Brain microvascular endothelial cell (primary cell): Measurements from ENCODE around the gene WNT6.
A peak's percentile ranks its signal among the peaks of the same experiment; 100 is the strongest.

Source experiments
- DNase-seq: peaks from one replicate; pipeline ENCODE4 v3.0.0-alpha.2; 2020
- H3K27ac ChIP-seq: fragments of 250-450 bp; sonication (Bioruptor Pico); 2 replicates; pipeline ENCODE4 v1.5.1; 2020; ENCODE audit warnings: mild to moderate bottlenecking, moderate library complexity
- H3K27me3 ChIP-seq: fragments of 250-450 bp; sonication (Bioruptor Pico); replicated peaks from 2 replicates; pipeline ENCODE4 v1.5.1; 2020; ENCODE audit warnings: mild to moderate bottlenecking
- H3K36me3 ChIP-seq: fragments of 250-450 bp; sonication (Bioruptor Pico); replicated peaks from 2 replicates; pipeline ENCODE4 v1.5.1; 2020; ENCODE audit warnings: mild to moderate bottlenecking
- H3K4me3 ChIP-seq: 2 replicates; pipeline ENCODE4 v1.5.1; 2011; ENCODE audit warnings: low read depth, mild to moderate bottlenecking, control low read depth, low read length, moderate library complexity
- in situ Hi-C: cut with HindIII; loops from 2 replicates; pipeline ENCODE4 v1.10.0; 2017; ENCODE audit warnings: low sequenced_read_pairs, low pct_ligation_motif_present
- TF ChIP-seq, protein P1 (sequence below): IDR thresholded peaks from 2 replicates; pipeline ENCODE4 v1.5.1; 2011; ENCODE audit warnings: low read depth, mild to moderate bottlenecking, moderate library complexity, low read length, control low read depth, inconsistent platforms; ENCODE audit errors: missing control alignments

WNT6 gene

DNA sequence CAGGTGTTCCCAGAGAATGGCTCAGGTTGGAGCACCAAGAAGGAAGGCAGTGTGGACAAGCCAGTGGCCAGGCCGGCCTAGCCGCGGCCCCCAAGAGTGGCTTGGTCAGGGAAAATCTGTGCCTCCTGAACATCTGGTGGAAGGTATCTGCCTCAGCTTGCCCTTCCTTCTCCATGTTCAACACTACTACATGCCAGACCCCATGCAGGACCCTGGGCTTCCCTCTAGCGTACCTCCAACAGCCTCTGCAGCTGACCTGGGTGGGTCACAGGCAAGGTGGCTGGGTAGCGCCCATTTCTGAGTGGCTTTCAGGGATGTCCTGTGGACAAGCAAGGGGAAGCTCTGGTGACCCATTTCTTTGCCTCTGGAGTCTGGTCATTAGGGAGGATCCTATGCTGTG is 28.7 kb downstream of the WNT6 start:
- Histone ChIP-seq H3K4me3 (no peak overlapping the region), H3K27ac (no peak overlapping the region), H3K36me3 (no peaks in the 10 kb centered on the region), H3K27me3 (peaks cover 63% of the 10 kb centered on the region)
- TF ChIP-seq, protein P1, sequence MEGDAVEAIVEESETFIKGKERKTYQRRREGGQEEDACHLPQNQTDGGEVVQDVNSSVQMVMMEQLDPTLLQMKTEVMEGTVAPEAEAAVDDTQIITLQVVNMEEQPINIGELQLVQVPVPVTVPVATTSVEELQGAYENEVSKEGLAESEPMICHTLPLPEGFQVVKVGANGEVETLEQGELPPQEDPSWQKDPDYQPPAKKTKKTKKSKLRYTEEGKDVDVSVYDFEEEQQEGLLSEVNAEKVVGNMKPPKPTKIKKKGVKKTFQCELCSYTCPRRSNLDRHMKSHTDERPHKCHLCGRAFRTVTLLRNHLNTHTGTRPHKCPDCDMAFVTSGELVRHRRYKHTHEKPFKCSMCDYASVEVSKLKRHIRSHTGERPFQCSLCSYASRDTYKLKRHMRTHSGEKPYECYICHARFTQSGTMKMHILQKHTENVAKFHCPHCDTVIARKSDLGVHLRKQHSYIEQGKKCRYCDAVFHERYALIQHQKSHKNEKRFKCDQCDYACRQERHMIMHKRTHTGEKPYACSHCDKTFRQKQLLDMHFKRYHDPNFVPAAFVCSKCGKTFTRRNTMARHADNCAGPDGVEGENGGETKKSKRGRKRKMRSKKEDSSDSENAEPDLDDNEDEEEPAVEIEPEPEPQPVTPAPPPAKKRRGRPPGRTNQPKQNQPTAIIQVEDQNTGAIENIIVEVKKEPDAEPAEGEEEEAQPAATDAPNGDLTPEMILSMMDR = no peak
- DNase-seq = no peak
- in situ Hi-C loops = no loop called here

DNA sequence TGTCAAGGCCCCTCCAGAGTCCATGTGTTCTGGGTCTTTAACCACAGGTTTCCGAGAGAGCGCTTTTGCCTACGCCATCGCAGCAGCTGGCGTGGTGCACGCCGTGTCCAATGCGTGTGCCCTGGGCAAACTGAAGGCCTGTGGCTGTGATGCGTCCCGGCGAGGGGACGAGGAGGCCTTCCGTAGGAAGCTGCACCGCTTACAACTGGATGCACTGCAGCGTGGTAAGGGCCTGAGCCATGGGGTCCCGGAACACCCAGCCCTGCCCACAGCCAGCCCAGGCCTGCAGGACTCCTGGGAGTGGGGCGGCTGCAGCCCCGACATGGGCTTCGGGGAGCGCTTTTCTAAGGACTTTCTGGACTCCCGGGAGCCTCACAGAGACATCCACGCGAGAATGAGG is 30.3 kb downstream of the WNT6 start:
- H3K27me3 ChIP-seq = peaks cover 67% of the 10 kb centered on the region
- TF ChIP-seq, protein P1 = no peak
- no peak overlapping the region for H3K4me3 ChIP-seq
- no peaks in the 10 kb centered on the region for H3K36me3 ChIP-seq
- in situ Hi-C loops = no loop called here
- H3K27ac ChIP-seq = no peak overlapping the region
- DNase-seq = no peak

DNA sequence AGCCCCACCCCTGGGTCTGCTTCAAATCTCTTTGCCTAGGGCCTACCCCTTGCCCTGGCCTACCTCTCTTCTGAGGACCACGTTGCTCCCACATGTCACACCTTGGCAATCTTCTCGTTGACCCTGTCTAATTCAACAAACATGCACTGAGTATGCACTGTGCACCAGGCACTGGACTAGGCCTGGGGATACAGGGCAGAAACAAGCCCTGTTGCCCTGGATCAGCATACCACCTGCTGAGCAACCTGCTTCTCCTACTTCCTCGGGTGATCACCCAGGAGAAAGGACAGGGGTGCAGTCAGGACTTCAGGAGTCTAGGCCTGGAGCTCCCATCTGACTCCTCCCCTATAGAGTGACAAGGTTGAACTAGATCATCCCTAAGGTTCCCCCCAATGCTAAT is 30.8 kb downstream of the WNT6 start:
- Histone ChIP-seq H3K27me3 (peaks cover 67% of the 10 kb centered on the region), H3K36me3 (no peaks in the 10 kb centered on the region), H3K27ac (no peak overlapping the region), H3K4me3 (no peak overlapping the region)
- TF ChIP-seq, protein P1 = no peak
- DNase-seq = no peak
- in situ Hi-C loops = no loop called here

DNA sequence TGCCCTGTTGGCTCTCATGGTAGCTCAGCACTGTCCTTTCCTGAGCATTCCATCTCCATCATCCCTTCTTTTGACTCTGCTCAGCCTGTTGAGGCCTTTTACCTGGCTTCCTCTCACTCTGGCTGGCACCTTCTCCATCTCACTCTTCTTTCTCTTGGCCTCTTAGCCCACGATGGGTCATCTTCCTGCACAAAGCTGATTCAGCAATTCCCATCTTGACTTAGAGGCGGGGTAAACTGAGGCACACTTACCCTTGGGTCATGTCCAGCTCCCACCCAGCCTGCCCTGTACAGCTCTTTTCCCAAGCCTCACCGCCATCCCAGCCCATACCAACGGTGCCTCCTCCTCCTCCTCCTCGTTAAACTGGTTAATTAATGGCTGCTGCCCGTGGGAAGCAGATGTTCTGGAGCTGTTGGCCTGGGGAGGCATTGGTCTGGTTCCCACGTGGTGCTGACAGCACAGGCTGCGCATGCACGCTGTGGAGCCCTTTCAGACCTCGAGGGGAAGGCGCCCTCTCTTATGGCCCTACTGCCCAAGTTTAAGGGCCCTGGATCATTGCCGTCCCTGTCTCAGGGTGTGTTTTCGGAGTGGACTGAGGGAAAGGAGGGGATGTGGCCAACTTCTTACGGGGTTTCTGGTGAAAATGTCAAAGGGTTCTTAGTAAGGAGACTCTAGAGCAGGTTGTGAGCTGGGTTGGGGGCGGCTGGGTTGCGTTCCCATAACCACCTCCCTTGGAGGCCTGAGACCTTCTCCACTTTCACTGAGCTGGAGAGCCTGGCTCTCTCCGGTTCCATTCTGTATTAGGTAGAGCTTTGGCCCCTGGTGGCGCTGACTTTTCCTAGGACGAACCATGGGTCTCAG is 31.9 kb downstream of the WNT6 start:
- no peak overlapping the region for H3K4me3 ChIP-seq
- peaks cover 71% of the 10 kb centered on the region for H3K27me3 ChIP-seq
- H3K27ac ChIP-seq = no peak overlapping the region
- no peak for DNase-seq
- H3K36me3 ChIP-seq = no peaks in the 10 kb centered on the region
- in situ Hi-C loops = no loop called here
- TF ChIP-seq, protein P1 = no peak

DNA sequence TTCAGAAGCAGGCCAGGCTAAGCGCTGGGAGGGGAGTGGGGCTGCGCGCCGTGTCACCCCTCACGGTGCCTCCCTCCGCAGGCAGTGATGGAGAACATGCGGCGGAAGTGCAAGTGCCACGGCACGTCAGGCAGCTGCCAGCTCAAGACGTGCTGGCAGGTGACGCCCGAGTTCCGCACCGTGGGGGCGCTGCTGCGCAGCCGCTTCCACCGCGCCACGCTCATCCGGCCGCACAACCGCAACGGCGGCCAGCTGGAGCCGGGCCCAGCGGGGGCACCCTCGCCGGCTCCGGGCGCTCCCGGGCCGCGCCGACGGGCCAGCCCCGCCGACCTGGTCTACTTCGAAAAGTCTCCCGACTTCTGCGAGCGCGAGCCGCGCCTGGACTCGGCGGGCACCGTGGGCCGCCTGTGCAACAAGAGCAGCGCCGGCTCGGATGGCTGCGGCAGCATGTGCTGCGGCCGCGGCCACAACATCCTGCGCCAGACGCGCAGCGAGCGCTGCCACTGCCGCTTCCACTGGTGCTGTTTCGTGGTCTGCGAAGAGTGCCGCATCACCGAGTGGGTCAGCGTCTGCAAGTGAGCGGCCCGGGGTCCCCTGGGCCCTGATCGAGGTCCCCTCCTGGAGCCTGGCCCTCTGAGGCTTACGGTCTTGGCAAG is 33.2 kb downstream of the WNT6 start:
- Histone ChIP-seq H3K27me3 (peaks cover 82% of the 10 kb centered on the region), H3K4me3 (no peak overlapping the region), H3K27ac (no peak overlapping the region), H3K36me3 (no peaks in the 10 kb centered on the region)
- TF ChIP-seq, protein P1 = peak; percentile 41
- in situ Hi-C loops = no loop called here
- DNase-seq = peak; percentile 24
